ENCODE results near the gene NKX3-2.

The NKX3-2 gene

GRCh38 chr4:13559413-13559812 is 15.1 kb upstream of the NKX3-2 start:
- Histone ChIP-seq H2BK120ac (ENCODE audit: insufficient read depth, low read length, poor library complexity) (no peak overlapping the region), H3K27ac (ENCODE audit: low read depth, low read length) (peak overlapping the region; percentile 23), H3K4me2 (ENCODE audit: low read length) (no peak overlapping the region), H4K8ac (ENCODE audit: low read depth, low read length) (no peak overlapping the region), H2AK5ac (ENCODE audit: low read length) (no peak overlapping the region), H3K9me3 (ENCODE audit: insufficient read depth, low read depth, low read length) (no peaks in the 10 kb centered on the region), H4K91ac (ENCODE audit: low read depth, low read length) (no peak overlapping the region), H3K27me3 (ENCODE audit: insufficient read depth, low read length) (no peaks in the 10 kb centered on the region), H3K18ac (ENCODE audit: low read length) (no peak overlapping the region), H2BK12ac (ENCODE audit: low read length) (no peak overlapping the region), H3K79me1 (ENCODE audit: low read length) (no peaks in the 10 kb centered on the region), H3K4me1 (ENCODE audit: control insufficient read depth in 1 of 2, insufficient read depth in 2 of 2, low read length in 2 of 2) (peaks cover 0 to 3% of the 10 kb centered on the region in 2 experiments), H4K12ac (ENCODE audit: low read depth, low read length) (no peak overlapping the region), H3K79me2 (ENCODE audit: control insufficient read depth, insufficient read depth, low read length, poor library complexity) (no peaks in the 10 kb centered on the region), H3K23ac (ENCODE audit: low read length) (no peak overlapping the region), H3K36me3 (ENCODE audit: control insufficient read depth in 1 of 2, insufficient read depth in 2 of 2, low read length in 2 of 2) (no peaks in the 10 kb centered on the region), H3K4me3 (ENCODE audit: low read depth, low read length) (no peak overlapping the region), H2AFZ (ENCODE audit: insufficient read depth, low read length, poor library complexity) (no peak overlapping the region), H2BK5ac (ENCODE audit: low read depth, low read length, poor library complexity) (no peak overlapping the region), H3K4ac (ENCODE audit: low read depth, low read length) (no peak overlapping the region), H3K14ac (ENCODE audit: low read length) (no peak overlapping the region), H3K9ac (ENCODE audit: low read length) (no peak overlapping the region)
- WGBS (ENCODE audit: extremely low coverage, insufficient coverage, insufficient read length): no CpG with 5 or more reads among the region's 2 CpGs
- DNase-seq: no peak

- H3K18ac ChIP-seq (ENCODE audit: low read length): no peak overlapping the region
- no peak overlapping the region for H2BK120ac ChIP-seq (ENCODE audit: insufficient read depth, low read length, poor library complexity)
- H3K36me3 ChIP-seq (ENCODE audit: control insufficient read depth in 1 of 2, insufficient read depth in 2 of 2, low read length in 2 of 2): no peaks in the 10 kb centered on the region
- H3K79me2 ChIP-seq (ENCODE audit: control insufficient read depth, insufficient read depth, low read length, poor library complexity): no peaks in the 10 kb centered on the region
- no peaks in the 10 kb centered on the region for H3K27me3 ChIP-seq (ENCODE audit: insufficient read depth, low read length)
- H3K14ac ChIP-seq (ENCODE audit: low read length): no peak overlapping the region
- peak overlapping the region; percentile 23 for H3K27ac ChIP-seq (ENCODE audit: low read depth, low read length)
- H3K9me3 ChIP-seq (ENCODE audit: insufficient read depth, low read depth, low read length): no peaks in the 10 kb centered on the region
- H2BK5ac ChIP-seq (ENCODE audit: low read depth, low read length, poor library complexity): no peak overlapping the region
- no peak overlapping the region for H2AK5ac ChIP-seq (ENCODE audit: low read length)
- H3K9ac ChIP-seq (ENCODE audit: low read length): no peak overlapping the region
- H3K4me3 ChIP-seq (ENCODE audit: low read depth, low read length): no peak overlapping the region
- H3K4me1 ChIP-seq (ENCODE audit: control insufficient read depth in 1 of 2, insufficient read depth in 2 of 2, low read length in 2 of 2): peaks cover 0 to 3% of the 10 kb centered on the region in 2 experiments
- H2AFZ ChIP-seq (ENCODE audit: insufficient read depth, low read length, poor library complexity): no peak overlapping the region
- no CpG with 5 or more reads among the region's 1 CpG for WGBS (ENCODE audit: extremely low coverage, insufficient coverage, insufficient read length)
- H4K12ac ChIP-seq (ENCODE audit: low read depth, low read length): no peak overlapping the region
- no peak overlapping the region for H4K91ac ChIP-seq (ENCODE audit: low read depth, low read length)
- H3K23ac ChIP-seq (ENCODE audit: low read length): no peak overlapping the region
- no peak overlapping the region for H3K4ac ChIP-seq (ENCODE audit: low read depth, low read length)
- H3K79me1 ChIP-seq (ENCODE audit: low read length): no peaks in the 10 kb centered on the region
- no peak overlapping the region for H4K8ac ChIP-seq (ENCODE audit: low read depth, low read length)
- no peak for DNase-seq
- H2BK12ac ChIP-seq (ENCODE audit: low read length): no peak overlapping the region
- no peak overlapping the region for H3K4me2 ChIP-seq (ENCODE audit: low read length)
Measured at GRCh38 chr4:13558881-13559280, 14.6 kb upstream of the NKX3-2 start.

- Histone ChIP-seq H4K8ac (ENCODE audit: low read depth, low read length) (no peak overlapping the region), H3K4ac (ENCODE audit: low read depth, low read length) (no peak overlapping the region), H3K36me3 (ENCODE audit: control insufficient read depth in 1 of 2, insufficient read depth in 2 of 2, low read length in 2 of 2) (no peaks in the 10 kb centered on the region), H2AFZ (ENCODE audit: insufficient read depth, low read length, poor library complexity) (no peak overlapping the region), H3K18ac (ENCODE audit: low read length) (no peak overlapping the region), H2AK5ac (ENCODE audit: low read length) (no peak overlapping the region), H3K4me2 (ENCODE audit: low read length) (no peak overlapping the region), H3K27me3 (ENCODE audit: insufficient read depth, low read length) (no peaks in the 10 kb centered on the region), H4K12ac (ENCODE audit: low read depth, low read length) (no peak overlapping the region), H3K4me3 (ENCODE audit: low read depth, low read length) (no peak overlapping the region), H3K79me2 (ENCODE audit: control insufficient read depth, insufficient read depth, low read length, poor library complexity) (no peaks in the 10 kb centered on the region), H2BK120ac (ENCODE audit: insufficient read depth, low read length, poor library complexity) (no peak overlapping the region), H3K4me1 (ENCODE audit: control insufficient read depth in 1 of 2, insufficient read depth in 2 of 2, low read length in 2 of 2) (peaks cover 0 to 3% of the 10 kb centered on the region in 2 experiments), H3K79me1 (ENCODE audit: low read length) (no peaks in the 10 kb centered on the region), H4K91ac (ENCODE audit: low read depth, low read length) (no peak overlapping the region), H2BK12ac (ENCODE audit: low read length) (no peak overlapping the region), H2BK5ac (ENCODE audit: low read depth, low read length, poor library complexity) (no peak overlapping the region), H3K9me3 (ENCODE audit: insufficient read depth, low read depth, low read length) (no peaks in the 10 kb centered on the region), H3K9ac (ENCODE audit: low read length) (no peak overlapping the region), H3K14ac (ENCODE audit: low read length) (no peak overlapping the region), H3K23ac (ENCODE audit: low read length) (no peak overlapping the region), H3K27ac (ENCODE audit: low read depth, low read length) (no peak overlapping the region)
- no peak for DNase-seq
- no CpG with 5 or more reads among the region's 2 CpGs for WGBS (ENCODE audit: extremely low coverage, insufficient coverage, insufficient read length)
Measured at GRCh38 chr4:13555325-13555724, 11.0 kb upstream of the NKX3-2 start.

- no peak overlapping the region for H4K8ac ChIP-seq (ENCODE audit: low read depth, low read length)
- H2BK5ac ChIP-seq (ENCODE audit: low read depth, low read length, poor library complexity): no peak overlapping the region
- H3K4ac ChIP-seq (ENCODE audit: low read depth, low read length): no peak overlapping the region
- no peak overlapping the region for H3K27ac ChIP-seq (ENCODE audit: low read depth, low read length)
- H3K36me3 ChIP-seq (ENCODE audit: control insufficient read depth in 1 of 2, insufficient read depth in 2 of 2, low read length in 2 of 2): no peaks in the 10 kb centered on the region
- no peak overlapping the region for H3K4me3 ChIP-seq (ENCODE audit: low read depth, low read length)
- no peak overlapping the region for H3K18ac ChIP-seq (ENCODE audit: low read length)
- no peak overlapping the region for H2AK5ac ChIP-seq (ENCODE audit: low read length)
- H2AFZ ChIP-seq (ENCODE audit: insufficient read depth, low read length, poor library complexity): no peak overlapping the region
- H2BK120ac ChIP-seq (ENCODE audit: insufficient read depth, low read length, poor library complexity): no peak overlapping the region
- H3K27me3 ChIP-seq (ENCODE audit: insufficient read depth, low read length): peaks cover 3% of the 10 kb centered on the region
- DNase-seq: no peak
- no peak overlapping the region for H3K14ac ChIP-seq (ENCODE audit: low read length)
- H3K4me2 ChIP-seq (ENCODE audit: low read length): no peak overlapping the region
- H3K4me1 ChIP-seq (ENCODE audit: control insufficient read depth in 1 of 2, insufficient read depth in 2 of 2, low read length in 2 of 2): no peaks in the 10 kb centered on the region
- H3K23ac ChIP-seq (ENCODE audit: low read length): no peak overlapping the region
- H3K79me2 ChIP-seq (ENCODE audit: control insufficient read depth, insufficient read depth, low read length, poor library complexity): no peaks in the 10 kb centered on the region
- no CpG with 5 or more reads among the region's 1 CpG for WGBS (ENCODE audit: extremely low coverage, insufficient coverage, insufficient read length)
- H3K9me3 ChIP-seq (ENCODE audit: insufficient read depth, low read depth, low read length): no peaks in the 10 kb centered on the region
- no peak overlapping the region for H4K91ac ChIP-seq (ENCODE audit: low read depth, low read length)
- no peak overlapping the region for H2BK12ac ChIP-seq (ENCODE audit: low read length)
- no peak overlapping the region for H3K9ac ChIP-seq (ENCODE audit: low read length)
- no peak overlapping the region for H4K12ac ChIP-seq (ENCODE audit: low read depth, low read length)
- no peaks in the 10 kb centered on the region for H3K79me1 ChIP-seq (ENCODE audit: low read length)
Measured at GRCh38 chr4:13553081-13553480, 8.8 kb upstream of the NKX3-2 start.

Measured in trophoblast cell (in vitro differentiated cells and primary cell).